WTC11 (cell line): ENCODE data around the gene APBA3.

ENCODE experiments used
- ATF1 ChIP-seq: sonication (generic); formaldehyde crosslinking; IDR thresholded peaks from 2 replicates; pipeline ENCODE4 v1.8.1; 2023; ENCODE audit warnings: mild to moderate bottlenecking, moderate library complexity, missing genetic modification reagents
- CREB1 ChIP-seq: sonication (generic); formaldehyde crosslinking; IDR thresholded peaks from 2 replicates; pipeline ENCODE4 v1.8.0; 2023; ENCODE audit warnings: mild to moderate bottlenecking, missing genetic modification reagents
- CREM ChIP-seq: sonication (generic); formaldehyde crosslinking; IDR thresholded peaks from 2 replicates; pipeline ENCODE4 v1.8.1; 2022; ENCODE audit warnings: mild to moderate bottlenecking, missing genetic modification reagents, moderate library complexity
- TF ChIP-seq, protein P1 (sequence below): sonication (generic); formaldehyde crosslinking; IDR thresholded peaks from 2 replicates; pipeline ENCODE4 v1.8.0; 2022; ENCODE audit warnings: mild to moderate bottlenecking, missing genetic modification reagents
- TF ChIP-seq, protein P2 (sequence below): sonication (generic); formaldehyde crosslinking; IDR thresholded peaks from 2 replicates; pipeline ENCODE4 v1.8.0; 2022; ENCODE audit warnings: mild to moderate bottlenecking, missing genetic modification reagents
- TF ChIP-seq, protein P3 (sequence below): fragments of 250-450 bp; sonication (Bioruptor Pico); IDR thresholded peaks from 2 replicates; pipeline ENCODE4 v2.1.2; 2022; ENCODE audit warnings: mild to moderate bottlenecking, moderate library complexity
- TF ChIP-seq, protein P4 (sequence below): sonication (generic); formaldehyde crosslinking; IDR thresholded peaks from 2 replicates; pipeline ENCODE4 v1.8.0; 2022; ENCODE audit warnings: mild to moderate bottlenecking, missing genetic modification reagents
- TF ChIP-seq, protein P5 (sequence below): fragments of 200-600 bp; IDR thresholded peaks from 2 replicates; pipeline ENCODE4 v1.8.0; 2022; ENCODE audit warnings: antibody characterized with exemption
- TF ChIP-seq, protein P6 (sequence below): sonication (generic); formaldehyde crosslinking; IDR thresholded peaks from 2 replicates; pipeline ENCODE4 v1.8.1; 2022; ENCODE audit warnings: low read depth, missing genetic modification reagents, borderline replicate concordance

DNA sequence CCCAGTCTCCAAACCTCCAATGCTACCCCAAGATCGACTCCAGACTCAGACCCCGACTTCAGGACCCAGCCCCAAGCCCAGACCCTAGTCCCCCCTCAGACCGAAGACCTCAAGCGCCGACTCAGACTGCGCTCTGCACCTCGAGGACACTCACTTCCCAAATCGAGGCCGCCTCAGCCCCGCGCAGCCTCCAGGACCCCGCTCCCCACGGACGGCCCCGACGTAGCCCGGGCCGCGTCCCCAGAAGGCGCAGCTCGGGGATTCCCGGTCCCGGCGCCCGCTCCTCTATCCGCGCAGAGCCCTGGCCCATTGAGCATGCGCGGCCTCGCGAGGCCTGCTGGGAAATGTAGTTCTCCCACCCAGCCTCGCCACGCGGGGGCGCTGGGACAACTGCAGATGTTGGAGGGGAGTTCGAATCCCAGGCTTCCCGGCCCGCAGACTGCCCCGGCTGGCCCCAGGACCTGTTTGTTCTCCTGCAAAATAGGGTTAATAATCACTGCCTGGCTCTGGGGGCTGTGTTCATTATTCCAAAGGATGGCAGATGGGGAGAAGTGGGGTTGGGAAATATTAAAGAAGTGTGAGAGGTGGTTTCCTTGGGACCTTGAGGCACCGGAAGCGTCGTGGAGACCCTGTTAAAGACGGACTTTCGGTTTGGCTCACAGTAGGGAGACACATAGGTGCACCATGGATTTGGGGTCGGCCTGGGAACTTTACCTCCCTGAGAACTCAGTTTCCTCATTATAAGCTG lies at the start of gene APBA3:
- TF ChIP-seq CREM (CRISPR knock-in tag) (no peak), ATF1 (CRISPR knock-in tag) (no peak), CREB1 (no peak)
- TF ChIP-seq, protein P1, sequence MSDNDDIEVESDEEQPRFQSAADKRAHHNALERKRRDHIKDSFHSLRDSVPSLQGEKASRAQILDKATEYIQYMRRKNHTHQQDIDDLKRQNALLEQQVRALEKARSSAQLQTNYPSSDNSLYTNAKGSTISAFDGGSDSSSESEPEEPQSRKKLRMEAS (CRISPR knock-in tag): no peak
- TF ChIP-seq, protein P2, sequence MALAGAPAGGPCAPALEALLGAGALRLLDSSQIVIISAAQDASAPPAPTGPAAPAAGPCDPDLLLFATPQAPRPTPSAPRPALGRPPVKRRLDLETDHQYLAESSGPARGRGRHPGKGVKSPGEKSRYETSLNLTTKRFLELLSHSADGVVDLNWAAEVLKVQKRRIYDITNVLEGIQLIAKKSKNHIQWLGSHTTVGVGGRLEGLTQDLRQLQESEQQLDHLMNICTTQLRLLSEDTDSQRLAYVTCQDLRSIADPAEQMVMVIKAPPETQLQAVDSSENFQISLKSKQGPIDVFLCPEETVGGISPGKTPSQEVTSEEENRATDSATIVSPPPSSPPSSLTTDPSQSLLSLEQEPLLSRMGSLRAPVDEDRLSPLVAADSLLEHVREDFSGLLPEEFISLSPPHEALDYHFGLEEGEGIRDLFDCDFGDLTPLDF: no peak
- TF ChIP-seq, protein P3, sequence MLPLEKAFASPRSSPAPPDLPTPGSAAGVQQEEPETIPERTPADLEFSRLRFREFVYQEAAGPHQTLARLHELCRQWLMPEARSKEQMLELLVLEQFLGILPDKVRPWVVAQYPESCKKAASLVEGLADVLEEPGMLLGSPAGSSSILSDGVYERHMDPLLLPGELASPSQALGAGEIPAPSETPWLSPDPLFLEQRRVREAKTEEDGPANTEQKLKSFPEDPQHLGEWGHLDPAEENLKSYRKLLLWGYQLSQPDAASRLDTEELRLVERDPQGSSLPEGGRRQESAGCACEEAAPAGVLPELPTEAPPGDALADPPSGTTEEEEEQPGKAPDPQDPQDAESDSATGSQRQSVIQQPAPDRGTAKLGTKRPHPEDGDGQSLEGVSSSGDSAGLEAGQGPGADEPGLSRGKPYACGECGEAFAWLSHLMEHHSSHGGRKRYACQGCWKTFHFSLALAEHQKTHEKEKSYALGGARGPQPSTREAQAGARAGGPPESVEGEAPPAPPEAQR (CRISPR knock-in tag): no peak
- TF ChIP-seq, protein P4, sequence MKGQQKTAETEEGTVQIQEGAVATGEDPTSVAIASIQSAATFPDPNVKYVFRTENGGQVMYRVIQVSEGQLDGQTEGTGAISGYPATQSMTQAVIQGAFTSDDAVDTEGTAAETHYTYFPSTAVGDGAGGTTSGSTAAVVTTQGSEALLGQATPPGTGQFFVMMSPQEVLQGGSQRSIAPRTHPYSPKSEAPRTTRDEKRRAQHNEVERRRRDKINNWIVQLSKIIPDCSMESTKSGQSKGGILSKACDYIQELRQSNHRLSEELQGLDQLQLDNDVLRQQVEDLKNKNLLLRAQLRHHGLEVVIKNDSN (CRISPR knock-in tag): no peak; the same call in 1 of the 2 replicates
- TF ChIP-seq, protein P5, sequence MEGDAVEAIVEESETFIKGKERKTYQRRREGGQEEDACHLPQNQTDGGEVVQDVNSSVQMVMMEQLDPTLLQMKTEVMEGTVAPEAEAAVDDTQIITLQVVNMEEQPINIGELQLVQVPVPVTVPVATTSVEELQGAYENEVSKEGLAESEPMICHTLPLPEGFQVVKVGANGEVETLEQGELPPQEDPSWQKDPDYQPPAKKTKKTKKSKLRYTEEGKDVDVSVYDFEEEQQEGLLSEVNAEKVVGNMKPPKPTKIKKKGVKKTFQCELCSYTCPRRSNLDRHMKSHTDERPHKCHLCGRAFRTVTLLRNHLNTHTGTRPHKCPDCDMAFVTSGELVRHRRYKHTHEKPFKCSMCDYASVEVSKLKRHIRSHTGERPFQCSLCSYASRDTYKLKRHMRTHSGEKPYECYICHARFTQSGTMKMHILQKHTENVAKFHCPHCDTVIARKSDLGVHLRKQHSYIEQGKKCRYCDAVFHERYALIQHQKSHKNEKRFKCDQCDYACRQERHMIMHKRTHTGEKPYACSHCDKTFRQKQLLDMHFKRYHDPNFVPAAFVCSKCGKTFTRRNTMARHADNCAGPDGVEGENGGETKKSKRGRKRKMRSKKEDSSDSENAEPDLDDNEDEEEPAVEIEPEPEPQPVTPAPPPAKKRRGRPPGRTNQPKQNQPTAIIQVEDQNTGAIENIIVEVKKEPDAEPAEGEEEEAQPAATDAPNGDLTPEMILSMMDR: peak; percentile 61
- TF ChIP-seq, protein P6, sequence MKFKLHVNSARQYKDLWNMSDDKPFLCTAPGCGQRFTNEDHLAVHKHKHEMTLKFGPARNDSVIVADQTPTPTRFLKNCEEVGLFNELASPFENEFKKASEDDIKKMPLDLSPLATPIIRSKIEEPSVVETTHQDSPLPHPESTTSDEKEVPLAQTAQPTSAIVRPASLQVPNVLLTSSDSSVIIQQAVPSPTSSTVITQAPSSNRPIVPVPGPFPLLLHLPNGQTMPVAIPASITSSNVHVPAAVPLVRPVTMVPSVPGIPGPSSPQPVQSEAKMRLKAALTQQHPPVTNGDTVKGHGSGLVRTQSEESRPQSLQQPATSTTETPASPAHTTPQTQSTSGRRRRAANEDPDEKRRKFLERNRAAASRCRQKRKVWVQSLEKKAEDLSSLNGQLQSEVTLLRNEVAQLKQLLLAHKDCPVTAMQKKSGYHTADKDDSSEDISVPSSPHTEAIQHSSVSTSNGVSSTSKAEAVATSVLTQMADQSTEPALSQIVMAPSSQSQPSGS (CRISPR knock-in tag): no peak
